Right ventricle myocardium superior (tissue), 1 donor: ENCODE data around the gene TMEM131L. TPM values are rescaled to one million over a fixed set of nuclear protein-coding genes. Genes with fewer than 3 reads are reported as not detected.
"Not testable (repeated sequence)": the region's sequence is repeated elsewhere in the genome, so short reads cannot be mapped to it uniquely, and the experiment has no call there.

Experiments used
- ATAC-seq: fragments of 200-7000 bp; cut with Tn5 transposase; one replicate; pipeline ENCODE4 v1.9.1; 2020; ENCODE audit warnings: mild to moderate bottlenecking; ENCODE audit not compliant: poor library complexity
- DNase-seq: peaks from one replicate; pipeline ENCODE4 v3.0.0-alpha.2; 2020
- intact Hi-C: fragments of 100-400 bp; cut with DNase I; formaldehyde crosslinking; loops from one replicate; pipeline ENCODE4 v1.11.2; 2022
- total RNA-seq: library from RNA; stranded (reverse); fragmentation: NEBNext Ultra II Directional; extraction: Animal tissue kit (Norgen Biotek cat#: 25700); gene quantifications from one replicate; pipeline ENCODE4 v1.2.1, GENCODE V29; 2021
- donor health status: DM: no; HTN: yes; CAD: no; lungs with severe emphysema.

The TMEM131L gene
- total RNA-seq, 1 donor from 2014 or later, result 13.7 TPM

GRCh38 chr4:153579410-153579809 is 113.2 kb downstream of the TMEM131L start:
- ATAC-seq, result no peak
- no peak for DNase-seq
- intact Hi-C loops, result loop anchor here (5.0 kb wide), 2 partner anchors 147 to 237 kb away; partner anchors contain the start of gene MND1

- ATAC-seq, result no peak
- intact Hi-C loops, result loop anchor here (5.0 kb wide), 2 partner anchors 148 to 238 kb away; partner anchors contain the start of gene MND1
- no peak for DNase-seq
These were observed 113.7 kb downstream of the TMEM131L start for GRCh38 chr4:153579872-153580271.

- DNase-seq, result no peak
- ATAC-seq, result no peak
- intact Hi-C loops, result no loop called here
These were observed 117.0 kb downstream of the TMEM131L start for GRCh38 chr4:153582954-153583702.

GRCh38 chr4:153585026-153585425 is 118.9 kb downstream of the TMEM131L start:
- no peak for DNase-seq
- intact Hi-C loops, result no loop called here
- ATAC-seq, result no peak

GRCh38 chr4:153589703-153590595 is 123.8 kb downstream of the TMEM131L start:
- DNase-seq (no peak), ATAC-seq (no peak)
- intact Hi-C loops, result loop anchor here (10.0 kb wide), 1 partner anchor 375 kb away; no protein-coding TSS in a partner anchor

- no peak for DNase-seq
- intact Hi-C loops, result loop anchor here (10.0 kb wide), 1 partner anchor 377 kb away; no protein-coding TSS in a partner anchor
- no peak for ATAC-seq
These were observed 125.3 kb downstream of the TMEM131L start for GRCh38 chr4:153591441-153591840.

GRCh38 chr4:153592064-153592463 is 125.9 kb downstream of the TMEM131L start:
- intact Hi-C loops, result loop anchor here (10.0 kb wide), 1 partner anchor 377 kb away; no protein-coding TSS in a partner anchor
- ATAC-seq (no peak), DNase-seq (no peak)

GRCh38 chr4:153593161-153593560 is 127.0 kb downstream of the TMEM131L start:
- ATAC-seq (no peak), DNase-seq (no peak)
- intact Hi-C loops, result loop anchor here (10.0 kb wide), 1 partner anchor 378 kb away; no protein-coding TSS in a partner anchor

GRCh38 chr4:153594210-153594609 is 128.1 kb downstream of the TMEM131L start:
- intact Hi-C loops, result loop anchor here (10.0 kb wide), 1 partner anchor 379 kb away; no protein-coding TSS in a partner anchor
- ATAC-seq (peak; percentile 84), DNase-seq (no peak)

GRCh38 chr4:153595894-153596601 is 129.9 kb downstream of the TMEM131L start:
- DNase-seq, result no peak
- intact Hi-C loops, result loop anchor here (10.0 kb wide), 1 partner anchor 381 kb away; no protein-coding TSS in a partner anchor
- ATAC-seq, result no peak

GRCh38 chr4:153602758-153603157 is 136.6 kb downstream of the TMEM131L start:
- no peak for DNase-seq

GRCh38 chr4:153603258-153603657 is 137.1 kb downstream of the TMEM131L start:
- DNase-seq, result no peak
- intact Hi-C loops, result no loop called here
- ATAC-seq, result no peak

More at GRCh38 chr4:153602758-153603157, 136.6 kb downstream of the TMEM131L start:
- intact Hi-C loops, result no loop called here
- no peak for ATAC-seq

GRCh38 chr4:153603835-153604234 is 137.7 kb downstream of the TMEM131L start:
- DNase-seq, result no peak
- intact Hi-C loops, result no loop called here
- ATAC-seq, result peak; percentile 53

GRCh38 chr4:153609070-153609469 is 142.9 kb downstream of the TMEM131L start:
- intact Hi-C loops, ATAC-seq: not testable (repeated sequence)

GRCh38 chr4:153610623-153611376 is 144.6 kb downstream of the TMEM131L start:
- no peak for DNase-seq
- intact Hi-C loops, result no loop called here
- ATAC-seq, result no peak

More at GRCh38 chr4:153609070-153609469, 142.9 kb downstream of the TMEM131L start:
- not testable (repeated sequence) for DNase-seq

- intact Hi-C loops, result no loop called here
These were observed 145.5 kb downstream of the TMEM131L start for GRCh38 chr4:153611679-153612078.

GRCh38 chr4:153612878-153613277 is 146.7 kb downstream of the TMEM131L start:
- no peak for ATAC-seq
- intact Hi-C loops, result no loop called here
- no peak for DNase-seq

More at GRCh38 chr4:153611679-153612078, 145.5 kb downstream of the TMEM131L start:
- ATAC-seq (no peak), DNase-seq (no peak)
